Endothelial cell (in vitro differentiated cells): ENCODE data around the gene UBR7. TPM values are rescaled to one million over a fixed set of nuclear protein-coding genes. Genes with fewer than 3 reads are reported as not detected.
A peak's percentile ranks its signal among the peaks of the same experiment; 100 is the strongest.

Experiments
- DNase-seq: peaks from one replicate; pipeline ENCODE4 v3.0.0; 2021; ENCODE audit warnings: low spot score
- H3K27ac Mint-ChIP-seq: one replicate; pipeline ENCODE4 v1.8.0; 2021; ENCODE audit warnings: mixed read lengths, inconsistent platforms; ENCODE audit not compliant: unreplicated experiment
- H3K27me3 Mint-ChIP-seq: one replicate; pipeline ENCODE4 v1.8.0; 2021; ENCODE audit warnings: mild to moderate bottlenecking, moderate library complexity, mixed read lengths, inconsistent platforms; ENCODE audit not compliant: unreplicated experiment
- H3K36me3 Mint-ChIP-seq: one replicate; pipeline ENCODE4 v1.8.0; 2021; ENCODE audit warnings: mild to moderate bottlenecking, low read depth, mixed read lengths, inconsistent platforms; ENCODE audit not compliant: unreplicated experiment
- H3K4me1 Mint-ChIP-seq: one replicate; pipeline ENCODE4 v1.8.0; 2021; ENCODE audit warnings: mild to moderate bottlenecking, mixed read lengths, inconsistent platforms; ENCODE audit not compliant: unreplicated experiment
- H3K4me3 Mint-ChIP-seq: one replicate; pipeline ENCODE4 v1.8.0; 2021; ENCODE audit warnings: mild to moderate bottlenecking, mixed read lengths, inconsistent platforms; ENCODE audit not compliant: unreplicated experiment
- H3K9me3 Mint-ChIP-seq: one replicate; pipeline ENCODE4 v1.8.0; 2021; ENCODE audit warnings: mixed read lengths, inconsistent platforms; ENCODE audit not compliant: unreplicated experiment
- total RNA-seq: library from RNA; stranded (reverse); fragmentation: NEBNext Ultra II Directional; extraction: Animal tissue kit (Norgen Biotek cat#: 25700); gene quantifications from one replicate; pipeline ENCODE4 v1.2.1, GENCODE V29; 2021; ENCODE audit not compliant: unreplicated experiment
- TF ChIP-seq, protein P1 (sequence below): fragments of 200-600 bp; sonication (generic); IDR thresholded peaks from one replicate; pipeline ENCODE4 v1.5.0; 2021; ENCODE audit warnings: antibody characterized with exemption; ENCODE audit not compliant: unreplicated experiment

UBR7 gene
- total RNA-seq, 1 donor from 2014 or later, result 35.8 TPM

DNA sequence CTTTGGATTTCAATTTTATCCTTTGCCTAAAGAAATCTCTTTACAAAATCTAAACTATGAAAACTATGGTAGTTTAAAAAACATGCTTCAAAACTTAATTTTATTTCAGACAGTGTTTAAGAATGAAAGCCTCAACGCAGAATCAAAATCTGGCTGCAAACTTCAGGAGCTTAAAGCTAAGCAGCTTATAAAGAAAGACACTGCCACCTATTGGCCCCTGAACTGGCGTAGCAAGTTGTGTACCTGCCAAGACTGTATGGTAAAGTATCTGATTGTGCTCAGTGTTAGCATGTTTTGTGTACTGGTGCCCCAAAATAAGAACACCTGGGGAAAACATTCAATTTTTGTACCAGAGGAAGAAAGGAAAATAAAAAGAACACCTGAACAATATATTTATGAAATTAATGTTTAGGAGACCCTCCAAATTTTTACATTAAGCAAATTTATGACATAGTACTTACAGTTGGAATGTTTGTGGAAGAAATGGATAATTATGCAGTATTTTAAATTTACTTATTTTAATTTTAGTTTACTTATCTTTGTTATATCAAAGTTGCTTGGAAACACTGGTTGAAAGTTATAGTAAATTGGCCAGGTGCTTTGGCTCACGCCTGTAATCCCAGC, 12.2 kb downstream of the UBR7 start:
- Mint-ChIP-seq H3K27ac (no peak overlapping the region), H3K27me3 (peaks cover 1% of the 10 kb centered on the region), H3K4me3 (no peak overlapping the region), H3K36me3 (peaks cover 27% of the 10 kb centered on the region), H3K9me3 (no peaks in the 10 kb centered on the region), H3K4me1 (no peaks in the 10 kb centered on the region)
- TF ChIP-seq, protein P1, sequence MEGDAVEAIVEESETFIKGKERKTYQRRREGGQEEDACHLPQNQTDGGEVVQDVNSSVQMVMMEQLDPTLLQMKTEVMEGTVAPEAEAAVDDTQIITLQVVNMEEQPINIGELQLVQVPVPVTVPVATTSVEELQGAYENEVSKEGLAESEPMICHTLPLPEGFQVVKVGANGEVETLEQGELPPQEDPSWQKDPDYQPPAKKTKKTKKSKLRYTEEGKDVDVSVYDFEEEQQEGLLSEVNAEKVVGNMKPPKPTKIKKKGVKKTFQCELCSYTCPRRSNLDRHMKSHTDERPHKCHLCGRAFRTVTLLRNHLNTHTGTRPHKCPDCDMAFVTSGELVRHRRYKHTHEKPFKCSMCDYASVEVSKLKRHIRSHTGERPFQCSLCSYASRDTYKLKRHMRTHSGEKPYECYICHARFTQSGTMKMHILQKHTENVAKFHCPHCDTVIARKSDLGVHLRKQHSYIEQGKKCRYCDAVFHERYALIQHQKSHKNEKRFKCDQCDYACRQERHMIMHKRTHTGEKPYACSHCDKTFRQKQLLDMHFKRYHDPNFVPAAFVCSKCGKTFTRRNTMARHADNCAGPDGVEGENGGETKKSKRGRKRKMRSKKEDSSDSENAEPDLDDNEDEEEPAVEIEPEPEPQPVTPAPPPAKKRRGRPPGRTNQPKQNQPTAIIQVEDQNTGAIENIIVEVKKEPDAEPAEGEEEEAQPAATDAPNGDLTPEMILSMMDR, result no peak
- DNase-seq, result no peak

DNA sequence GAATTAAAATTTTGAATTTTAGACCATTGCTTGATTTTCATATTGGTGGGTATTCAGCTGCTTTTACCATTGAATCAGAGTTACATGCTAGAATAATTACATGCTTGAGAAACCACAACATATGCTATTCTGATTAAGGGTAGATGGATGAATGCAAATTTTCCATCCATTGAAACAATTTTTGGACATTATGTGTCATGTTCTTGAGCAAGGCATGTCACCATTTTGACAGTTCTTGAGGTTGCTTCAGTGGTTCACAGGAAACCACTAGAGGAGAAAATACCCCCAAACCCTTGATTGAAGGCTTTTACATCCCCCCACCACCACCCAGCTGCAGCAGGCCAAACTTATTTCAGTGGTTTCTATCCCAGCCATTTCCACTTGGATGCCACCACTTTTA, 13.5 kb downstream of the UBR7 start:
- H3K4me1 Mint-ChIP-seq, result no peaks in the 10 kb centered on the region
- no peaks in the 10 kb centered on the region for H3K9me3 Mint-ChIP-seq
- H3K27me3 Mint-ChIP-seq, result peaks cover 1% of the 10 kb centered on the region
- no peak overlapping the region for H3K27ac Mint-ChIP-seq
- TF ChIP-seq, protein P1, result no peak
- H3K4me3 Mint-ChIP-seq, result no peak overlapping the region
- DNase-seq, result no peak
- H3K36me3 Mint-ChIP-seq, result peaks cover 27% of the 10 kb centered on the region

DNA sequence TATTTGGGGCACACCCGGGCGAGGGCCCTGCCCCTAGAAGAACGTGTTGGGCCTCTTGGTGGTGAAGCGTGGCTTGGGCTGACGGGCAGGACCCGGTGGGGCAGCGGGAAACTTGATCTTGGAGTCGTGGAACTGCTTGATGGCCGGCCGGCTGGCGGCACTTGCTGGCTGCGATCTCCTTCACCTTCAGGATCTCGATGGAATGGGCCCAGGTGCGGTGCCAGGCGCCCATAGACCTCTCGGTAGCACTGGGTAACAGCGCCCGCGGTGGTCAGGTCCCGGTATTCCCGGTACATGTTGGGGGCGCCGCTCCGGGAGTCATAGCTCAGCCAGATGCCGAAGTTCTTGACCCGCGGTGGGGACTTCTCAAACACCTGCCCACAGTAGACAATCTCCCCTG, 16.5 kb downstream of the UBR7 start:
- Mint-ChIP-seq H3K27ac (no peak overlapping the region), H3K9me3 (no peaks in the 10 kb centered on the region), H3K27me3 (peaks cover 1% of the 10 kb centered on the region), H3K4me3 (no peak overlapping the region), H3K36me3 (peaks cover 32% of the 10 kb centered on the region), H3K4me1 (no peaks in the 10 kb centered on the region)
- TF ChIP-seq, protein P1, result no peak
- DNase-seq, result no peak

DNA sequence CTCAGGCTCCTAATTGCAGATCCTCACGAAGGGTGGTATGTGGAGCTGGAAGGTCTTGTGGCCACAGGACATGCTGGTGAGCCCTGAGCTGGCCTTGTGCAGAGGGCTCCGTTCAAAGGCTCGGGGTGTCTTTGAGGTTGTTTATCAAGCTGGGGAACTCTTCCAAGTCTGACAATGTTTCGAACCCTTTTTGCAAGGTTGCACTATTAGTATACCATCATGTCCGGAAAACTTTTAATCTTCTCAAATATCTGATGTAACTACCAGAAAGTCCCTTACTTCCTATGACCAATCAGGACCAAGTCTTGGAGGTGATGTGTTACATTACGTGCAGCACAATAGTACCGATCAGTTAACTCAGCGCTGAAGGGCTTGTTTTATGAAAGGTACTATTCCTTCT, 21.5 kb downstream of the UBR7 start:
- H3K27ac Mint-ChIP-seq, result no peak overlapping the region
- no peaks in the 10 kb centered on the region for H3K4me1 Mint-ChIP-seq
- H3K4me3 Mint-ChIP-seq, result no peak overlapping the region
- H3K27me3 Mint-ChIP-seq, result peaks cover 2% of the 10 kb centered on the region
- no peak for DNase-seq
- peaks cover 27% of the 10 kb centered on the region for H3K36me3 Mint-ChIP-seq
- no peaks in the 10 kb centered on the region for H3K9me3 Mint-ChIP-seq
- TF ChIP-seq, protein P1, result no peak

DNA sequence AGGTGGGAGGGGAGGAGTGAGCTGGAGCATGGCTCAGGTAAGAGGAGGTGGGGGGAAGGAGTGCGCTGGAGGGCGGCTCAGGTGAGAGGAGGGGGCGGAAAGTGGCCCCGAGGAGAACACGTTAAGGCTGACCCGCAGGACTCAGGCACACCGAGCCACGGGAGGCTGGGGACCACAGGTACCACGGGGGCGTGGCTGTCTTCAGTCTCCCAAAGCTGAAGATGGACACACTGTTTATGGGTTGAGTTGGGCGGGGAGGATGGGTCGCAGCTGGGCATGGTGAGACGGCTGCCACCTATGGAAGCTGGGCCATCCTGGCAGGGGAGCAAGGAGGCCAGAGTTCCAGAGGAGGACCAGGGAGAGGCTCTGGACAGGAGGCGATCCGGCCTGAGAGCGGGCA, 23.5 kb downstream of the UBR7 start:
- Mint-ChIP-seq H3K9me3 (no peaks in the 10 kb centered on the region), H3K27me3 (peaks cover 4% of the 10 kb centered on the region), H3K36me3 (peaks cover 23% of the 10 kb centered on the region), H3K4me1 (no peaks in the 10 kb centered on the region), H3K4me3 (peak overlapping the region; percentile 19), H3K27ac (peak overlapping the region; percentile 37)
- TF ChIP-seq, protein P1, result no peak
- no peak for DNase-seq
